ENCODE results near the gene PTK6.
A peak's percentile ranks its signal among the peaks of the same experiment; 100 is the strongest.

PTK6 gene

DNA sequence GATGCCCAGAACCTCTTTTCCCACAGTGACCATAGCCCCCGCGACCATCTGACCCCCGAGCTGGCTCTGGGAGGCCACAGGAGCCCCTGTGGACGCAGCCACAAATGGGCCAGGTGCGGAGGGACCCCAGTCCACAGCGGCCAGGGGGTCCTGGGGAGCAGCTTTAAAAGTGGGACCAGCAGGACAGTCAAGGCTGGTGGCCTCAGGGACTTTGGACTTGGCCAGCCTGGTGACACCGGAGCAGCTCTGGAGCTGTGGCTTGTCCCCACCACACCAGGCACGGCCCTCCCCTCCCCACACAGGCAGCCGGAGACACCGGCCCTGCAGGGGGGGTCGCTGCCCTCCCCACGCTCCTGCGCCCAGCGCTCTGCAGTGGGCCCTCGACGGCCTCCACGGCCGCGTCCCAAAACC is 20.3 kb upstream of the PTK6 start:
- no peak for DNase-seq (ENCODE audit: low spot score)

DNA sequence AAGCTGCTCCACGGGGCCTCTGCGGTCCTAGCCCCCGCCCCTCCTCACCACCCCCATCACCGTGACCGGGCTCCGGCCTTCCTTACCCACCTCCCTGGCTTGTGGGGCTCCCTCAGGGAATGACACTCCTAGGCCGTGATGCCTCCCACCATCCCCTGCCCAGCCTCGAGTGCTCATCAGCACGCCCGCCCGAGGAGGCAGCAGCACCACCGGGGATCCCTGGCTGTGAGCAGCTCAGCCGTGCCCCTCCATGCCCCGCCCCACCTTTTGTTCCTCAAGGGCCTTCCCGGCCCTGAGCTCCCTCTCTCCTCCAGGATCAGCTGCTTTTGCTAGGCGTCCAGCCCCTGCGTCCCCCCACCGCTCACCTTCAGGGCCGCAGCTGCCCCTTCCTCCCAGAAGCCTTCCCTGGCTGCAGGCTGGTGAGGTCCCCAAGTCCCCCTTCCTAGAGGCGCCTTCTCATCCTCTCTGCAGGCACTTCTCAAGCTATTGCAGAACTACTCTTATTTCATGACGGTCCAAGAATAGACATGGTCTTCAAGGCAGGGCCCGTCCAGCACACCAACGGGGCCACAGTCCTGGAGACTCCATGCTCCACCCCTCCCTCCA is 19.8 kb upstream of the PTK6 start:
- no peak for DNase-seq (ENCODE audit: low spot score)

- no peak for DNase-seq (ENCODE audit: low spot score)
Observed at GRCh38 chr20:63555661-63556381, 18.6 kb upstream of the PTK6 start.

- DNase-seq (ENCODE audit: low spot score): no peak
Observed at GRCh38 chr20:63554361-63555278, 17.4 kb upstream of the PTK6 start.

GRCh38 chr20:63553933-63554290 is 16.7 kb upstream of the PTK6 start, which contains the start of gene FNDC11:
Gene FNDC11 (plus strand): TSS chr20:63554159. CDS start chr20:63555664, 1,505 bp downstream.
- DNase-seq (ENCODE audit: low spot score): peak; percentile 36

GRCh38 chr20:63553251-63553932 is 16.2 kb upstream of the PTK6 start:
- DNase-seq (ENCODE audit: low spot score): peak; percentile 82

DNA sequence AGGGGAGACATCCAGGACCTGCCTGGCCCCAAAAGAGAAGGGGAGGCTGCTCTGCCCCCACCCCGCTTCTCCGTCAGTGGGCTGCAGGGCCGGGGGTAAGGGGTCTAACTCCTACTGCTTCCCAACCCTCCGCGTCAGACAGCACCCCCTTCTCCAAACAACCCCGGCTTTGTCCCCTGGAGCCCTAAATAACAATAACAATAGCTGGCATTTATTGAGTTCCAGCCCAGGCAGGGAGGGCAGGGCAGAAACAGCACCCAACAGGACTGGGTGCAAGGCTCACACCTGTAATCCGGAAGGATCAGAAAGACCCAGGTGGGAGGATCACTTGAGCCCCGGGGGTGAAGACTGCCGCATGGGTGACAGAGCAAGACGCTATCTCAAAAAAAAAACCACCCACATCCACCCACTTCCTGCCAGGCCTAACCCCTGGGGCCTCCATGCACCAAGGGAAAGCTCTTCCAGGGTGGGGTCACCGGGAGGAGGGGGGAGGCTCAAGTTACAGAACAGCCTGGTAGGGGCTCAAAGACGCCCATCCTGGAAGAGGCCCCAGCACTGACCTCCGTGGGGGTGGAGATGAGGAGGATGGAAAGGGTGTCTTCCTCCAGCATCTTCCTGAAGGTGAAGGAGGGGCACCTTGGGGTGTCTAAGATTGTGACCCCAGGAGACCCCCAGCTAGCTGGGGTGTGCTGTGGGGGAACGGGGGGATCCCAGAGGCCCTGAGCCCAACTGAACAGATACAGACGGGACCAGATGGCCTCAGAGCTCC is 15.5 kb upstream of the PTK6 start:
- no peak for DNase-seq (ENCODE audit: low spot score)

DNA sequence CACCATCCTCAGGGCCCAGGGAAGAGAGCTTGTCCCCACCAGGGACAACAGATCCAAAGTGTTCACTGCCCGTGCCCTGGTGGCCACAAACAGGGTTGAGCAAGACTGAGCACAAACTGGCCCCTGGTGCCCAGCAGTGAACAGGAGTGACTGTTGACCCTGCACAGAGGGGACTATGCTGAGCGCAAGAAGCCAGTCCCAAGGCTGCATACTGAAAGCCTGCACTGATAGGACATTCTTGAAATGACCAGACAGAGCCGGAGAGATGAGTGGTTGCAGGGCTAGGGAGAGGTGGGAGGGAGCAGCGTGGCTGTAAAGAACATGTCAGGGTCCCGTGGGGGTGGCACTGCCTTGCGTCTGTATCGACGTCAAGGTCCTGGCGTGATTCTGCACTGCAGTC is 13.9 kb upstream of the PTK6 start:
- no peak for DNase-seq (ENCODE audit: low spot score)

GRCh38 chr20:63549679-63550282 is 12.6 kb upstream of the PTK6 start:
- DNase-seq (ENCODE audit: low spot score): no peak

DNA sequence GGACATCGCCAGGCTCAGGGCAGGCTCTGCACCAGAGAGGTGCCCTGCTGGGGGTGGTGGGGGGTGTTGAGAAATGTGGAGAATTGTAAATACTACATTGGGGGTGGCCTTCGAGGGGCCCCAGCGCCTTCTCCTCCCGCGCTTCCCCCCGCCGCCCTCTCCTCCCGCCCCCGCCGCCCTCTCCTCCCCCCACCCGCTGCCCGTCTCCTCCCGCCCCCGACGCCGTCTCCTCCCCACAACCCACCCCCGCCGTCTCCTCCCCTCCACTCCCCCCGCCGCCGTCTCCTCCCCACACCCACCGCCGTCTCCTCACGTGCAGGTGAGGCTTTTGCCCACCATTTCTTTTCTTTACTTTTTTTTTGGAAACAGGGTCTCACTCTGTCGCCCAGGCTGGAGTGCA is 11.8 kb upstream of the PTK6 start:
- no peak for DNase-seq (ENCODE audit: low spot score)

- DNase-seq (ENCODE audit: low spot score): no peak
Observed at GRCh38 chr20:63548542-63548941, 11.4 kb upstream of the PTK6 start.

DNA sequence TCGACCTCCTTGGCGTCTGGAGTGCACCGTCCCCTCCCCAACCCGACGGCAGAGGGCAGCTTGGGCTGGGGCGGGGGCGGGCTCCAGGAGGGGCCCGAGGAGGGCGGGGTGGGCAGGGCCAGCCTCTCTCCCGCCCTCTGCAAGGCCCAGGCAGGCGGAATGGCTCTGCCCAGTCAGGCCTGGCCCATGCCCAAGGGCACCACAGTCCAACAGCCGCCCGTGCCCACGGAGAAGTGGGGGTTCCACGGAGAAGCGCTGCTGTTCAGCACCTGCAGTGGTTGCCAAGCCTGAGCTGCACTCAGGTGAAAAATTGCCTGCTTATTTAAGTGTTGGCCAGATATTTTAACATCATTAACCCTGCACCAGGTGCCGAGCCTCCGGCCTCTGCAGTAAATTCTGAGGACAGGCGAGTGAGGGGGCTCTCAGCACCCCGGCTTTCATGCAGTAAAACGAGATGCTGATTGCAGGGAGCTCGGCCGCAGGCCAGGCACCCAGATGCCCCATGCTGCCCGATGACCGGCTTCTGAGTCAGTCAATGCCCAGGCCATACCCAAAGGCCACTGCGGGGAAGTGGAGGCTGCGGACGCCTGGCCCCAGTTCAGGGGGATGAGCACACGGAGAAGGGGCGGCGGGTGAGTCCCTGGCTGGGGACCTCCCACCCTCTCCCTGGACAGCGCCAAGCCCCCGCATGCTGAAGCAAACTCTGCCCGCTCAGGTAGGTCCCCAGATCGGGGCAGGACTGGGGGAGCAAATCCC is 10.7 kb upstream of the PTK6 start, which contains the start of gene SRMS:
SRMS (minus strand) TSS at position 25 of the 756 bp plus-strand sequence. CDS start 286 bp downstream, outside the sequence.
- no peak for DNase-seq (ENCODE audit: low spot score)

DNA sequence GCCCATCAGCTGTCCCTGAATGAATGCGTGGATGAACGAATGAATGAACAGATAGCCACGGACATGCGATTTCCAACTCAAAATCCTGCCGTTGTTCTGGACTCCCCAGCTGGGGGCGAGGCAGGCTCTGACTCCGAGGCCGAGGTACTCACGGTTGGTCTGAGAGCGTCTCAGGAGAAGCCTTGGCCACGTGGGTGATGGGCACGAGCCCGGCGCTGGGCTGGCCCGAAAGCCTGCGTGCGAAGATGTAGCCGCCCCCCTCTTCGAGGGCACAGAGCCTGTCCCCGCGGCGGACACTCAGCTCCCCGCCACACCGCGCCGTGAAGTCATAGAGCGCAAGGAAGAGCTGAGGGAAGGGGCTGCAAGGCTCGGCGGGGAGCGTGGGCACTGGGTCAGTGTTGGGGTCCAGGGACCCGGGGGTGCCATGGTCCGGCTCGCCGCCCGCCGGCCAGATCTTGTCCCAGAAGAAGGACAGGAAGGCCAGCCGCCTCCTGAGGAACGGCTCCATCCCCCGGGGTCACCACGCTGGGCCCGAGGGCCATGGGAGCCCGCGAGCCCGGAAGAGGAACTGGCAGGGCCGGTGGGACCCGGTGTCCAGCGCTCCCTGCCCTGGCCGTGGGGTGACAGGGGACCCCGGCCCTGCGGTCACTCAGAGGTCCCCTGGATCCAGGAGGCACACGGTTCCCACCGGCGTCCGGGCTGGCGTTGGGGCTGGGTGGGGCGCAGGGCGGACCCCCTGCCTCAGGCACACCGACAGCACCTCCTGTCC is 10.0 kb upstream of the PTK6 start:
- DNase-seq (ENCODE audit: low spot score): no peak

- DNase-seq (ENCODE audit: low spot score): no peak
Observed at GRCh38 chr20:63546256-63546955, 9.2 kb upstream of the PTK6 start.

DNA sequence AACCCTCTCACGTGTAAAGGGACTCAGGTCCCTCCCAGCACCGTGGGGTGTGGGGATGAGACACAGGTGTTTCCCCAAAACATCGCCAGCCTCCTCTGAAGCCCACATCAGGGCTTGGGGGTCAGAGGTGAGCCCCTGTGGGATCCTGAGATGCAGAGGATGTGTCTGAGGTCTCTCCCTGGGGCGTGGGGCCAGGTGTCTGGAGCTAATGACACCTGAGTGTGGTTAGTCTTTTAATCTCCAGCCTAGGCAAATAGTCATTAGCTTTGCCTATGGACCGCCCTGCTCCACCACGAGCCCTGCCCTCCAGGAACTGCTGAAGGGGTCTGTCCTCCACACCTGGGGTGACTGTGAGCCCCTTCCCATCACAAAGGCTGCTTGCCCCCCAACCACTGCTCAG is 8.6 kb upstream of the PTK6 start:
- DNase-seq (ENCODE audit: low spot score): no peak

DNA sequence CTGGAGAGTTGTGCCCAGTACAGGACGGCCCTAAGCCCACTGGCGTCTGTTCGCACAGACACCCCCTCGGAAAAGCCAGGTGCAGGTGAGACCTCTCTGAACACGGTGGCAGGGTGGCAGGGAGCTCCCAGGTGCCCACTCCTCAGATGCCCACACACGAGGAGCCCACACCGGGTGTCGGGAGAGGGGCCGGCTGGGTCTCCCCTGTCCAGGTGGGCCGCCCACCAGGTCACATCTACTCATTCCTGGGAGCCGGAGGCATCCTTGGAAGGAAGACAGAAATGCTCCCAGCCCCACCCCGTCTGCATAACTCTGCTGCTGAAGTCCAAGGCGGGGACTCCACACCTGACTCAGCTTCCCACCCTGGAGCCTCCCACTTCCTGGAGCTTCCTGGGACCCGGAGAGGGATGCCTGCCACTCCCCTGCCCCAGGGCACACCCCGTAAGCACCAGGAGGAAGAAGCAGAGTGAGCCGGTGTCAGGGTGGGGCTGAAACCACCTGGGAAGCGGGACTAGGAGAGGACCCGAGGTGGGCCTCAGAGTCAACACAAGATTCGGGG is 7.9 kb upstream of the PTK6 start:
- DNase-seq (ENCODE audit: low spot score): no peak

- DNase-seq (ENCODE audit: low spot score): no peak
Observed at GRCh38 chr20:63544241-63544957, 7.2 kb upstream of the PTK6 start.

- no peak for DNase-seq (ENCODE audit: low spot score)
Observed at GRCh38 chr20:63543733-63544132, 6.6 kb upstream of the PTK6 start.
